WI38 (cell line): ENCODE results near the gene C12orf75.

Experiments
- H3K4me3 ChIP-seq: 2 replicates; pipeline ENCODE4 v1.5.1; 2011; ENCODE audit warnings: low read depth, mild to moderate bottlenecking, control low read depth, low read length
- CTCF ChIP-seq: IDR thresholded peaks from 2 replicates; pipeline ENCODE4 v1.5.1; 2012; ENCODE audit warnings: low read depth, mild to moderate bottlenecking, control low read depth, low read length

The C12orf75 gene

GRCh38 chr12:105351523-105351922, 21.0 kb downstream of the C12orf75 start:
- no peak overlapping the region for H3K4me3 ChIP-seq
- no peak for TF ChIP-seq CTCF

GRCh38 chr12:105352052-105352451, 21.6 kb downstream of the C12orf75 start:
- TF ChIP-seq CTCF: no peak
- H3K4me3 ChIP-seq: no peak overlapping the region

GRCh38 chr12:105352940-105353635, 22.6 kb downstream of the C12orf75 start:
- H3K4me3 ChIP-seq: no peak overlapping the region
- TF ChIP-seq CTCF: no peak

- no peak for TF ChIP-seq CTCF
Observed at GRCh38 chr12:105355752-105356151, 25.3 kb downstream of the C12orf75 start.

GRCh38 chr12:105357162-105357691, 26.7 kb downstream of the C12orf75 start:
- no peak for TF ChIP-seq CTCF
- H3K4me3 ChIP-seq: no peak overlapping the region

More at GRCh38 chr12:105355752-105356151, 25.3 kb downstream of the C12orf75 start:
- no peak overlapping the region for H3K4me3 ChIP-seq

- no peak overlapping the region for H3K4me3 ChIP-seq
- TF ChIP-seq CTCF: no peak
Observed at GRCh38 chr12:105358789-105359188, 28.3 kb downstream of the C12orf75 start.

- H3K4me3 ChIP-seq: no peak overlapping the region
- TF ChIP-seq CTCF: no peak
Observed at GRCh38 chr12:105359856-105360255, 29.4 kb downstream of the C12orf75 start.
